Panc1 (cell line): ENCODE data around the gene INPP4A. TPM values are rescaled to one million over a fixed set of nuclear protein-coding genes. Genes with fewer than 3 reads are reported as not detected.

Experiments
- ATAC-seq: fragments of 200-7000 bp; cut with Tn5 transposase; 2 replicates; pipeline ENCODE4 v1.9.1; 2020; ENCODE audit warnings: mild to moderate bottlenecking, moderate library complexity
- BruUV-seq: library from RNA; stranded (reverse); fragments of 400-500 nt; replicated peaks from 2 replicates; lab custom pipeline; 2021; lab: Mats Ljungman, UMichigan
- CTCF ChIA-PET: fragments of 300-600 bp; sonication (Branson Sonifier 250); formaldehyde crosslinking; loops from one replicate; lab custom pipeline; 2022; ENCODE audit warnings: antibody characterized with exemption; lab: Charles Lee
- POLR2A ChIA-PET: fragments of 300-600 bp; sonication (Branson Sonifier 250); formaldehyde crosslinking; loops from one replicate; lab custom pipeline; 2022; ENCODE audit warnings: antibody characterized with exemption; lab: Charles Lee
- DNase-seq: peaks from one replicate; pipeline ENCODE4 v3.0.0-alpha.2; 2010; ENCODE audit warnings: low read depth, low spot score
- H3K27ac ChIP-seq: 2 replicates; pipeline ENCODE4 v1.5.1; 2011; ENCODE audit warnings: mild to moderate bottlenecking, low read length, inconsistent platforms
- H3K27me3 ChIP-seq: fragments of 200-500 bp; sonication (Bioruptor generic); 2 replicates; pipeline ENCODE4 v1.6.0; 2014; ENCODE audit warnings: low read length, inconsistent platforms; ENCODE audit not compliant: control insufficient read depth, insufficient read depth
- H3K36me3 ChIP-seq: fragments of 200-500 bp; sonication (Bioruptor generic); 2 replicates; pipeline ENCODE4 v1.5.1; 2014; ENCODE audit warnings: inconsistent platforms, mild to moderate bottlenecking, low read length, moderate library complexity; ENCODE audit not compliant: control insufficient read depth, insufficient read depth
- H3K4me1 ChIP-seq: 2 replicates; pipeline ENCODE4 v1.5.1; 2011; ENCODE audit warnings: inconsistent platforms, mild to moderate bottlenecking, low read length, moderate library complexity; ENCODE audit not compliant: control insufficient read depth, insufficient read depth
- H3K4me3 ChIP-seq, 2 experiments: 2 replicates each; pipeline ENCODE4 v1.5.1; 2011 to 2012; ENCODE audit warnings: low read depth in 2 of 2, low read length in 2 of 2, mild to moderate bottlenecking in 2 of 2, inconsistent platforms in 1 of 2, moderate library complexity in 1 of 2
- H3K9me3 ChIP-seq: fragments of 200-500 bp; sonication (Bioruptor generic); 2 replicates; pipeline ENCODE4 v1.5.1; 2014; ENCODE audit warnings: low read depth, mild to moderate bottlenecking, inconsistent platforms, low read length, moderate library complexity; ENCODE audit not compliant: control insufficient read depth, insufficient read depth
- CTCF ChIP-seq: fragments of 450-650 bp; IDR thresholded peaks from 2 replicates; pipeline ENCODE4 v1.5.1; 2017; ENCODE audit warnings: mild to moderate bottlenecking
- POLR2AphosphoS5 ChIP-seq: IDR thresholded peaks from 2 replicates; pipeline ENCODE4 v1.6.1; 2012; ENCODE audit warnings: mild to moderate bottlenecking, low read depth, low read length, moderate library complexity
- REST ChIP-seq, 2 experiments: IDR thresholded peaks; 2 replicates each; pipeline ENCODE4 v1.6.1; 2011 to 2012; ENCODE audit warnings: low read depth in 2 of 2, control low read depth in 1 of 2, low read length in 1 of 2, mild to moderate bottlenecking in 1 of 2, moderate library complexity in 1 of 2; ENCODE audit not compliant: insufficient read depth in 1 of 2
- SIN3A ChIP-seq: IDR thresholded peaks from 2 replicates; pipeline ENCODE4 v1.6.1; 2012; ENCODE audit warnings: low read depth, mild to moderate bottlenecking, low read length, moderate library complexity, borderline replicate concordance; ENCODE audit not compliant: insufficient read depth
- TCF7L2 ChIP-seq: IDR thresholded peaks from 2 replicates; pipeline ENCODE4 v1.6.1; 2011; ENCODE audit warnings: mild to moderate bottlenecking, low read depth, low read length, inconsistent platforms
- in situ Hi-C: cut with HindIII; loops from 2 replicates; pipeline ENCODE4 v1.10.0; 2016; ENCODE audit warnings: low sequenced_read_pairs, low pct_unique_long_range_greater_than_20kb
- intact Hi-C: fragments of 100-400 bp; cut with micrococcal nuclease; formaldehyde crosslinking; loops from one replicate; pipeline ENCODE4 v1.10.0; 2022; ENCODE audit not compliant: unreplicated experiment
- total RNA-seq: library from RNA; stranded (reverse); gene quantifications from one replicate; pipeline ENCODE4 v1.2.1, GENCODE V29; 2021; ENCODE audit not compliant: unreplicated experiment

INPP4A gene
- total RNA-seq, 1 experiment from 2014 or later: 22.9 TPM

GRCh38 chr2:98530114-98530513, 85.5 kb downstream of the INPP4A start:
- H3K4me1 ChIP-seq: no peaks in the 10 kb centered on the region
- no peak overlapping the region for H3K27ac ChIP-seq
- ATAC-seq (no peak), DNase-seq (no peak)
- no TSS peak for BruUV-seq
- intact Hi-C loops: no loop called here
- no peaks in the 10 kb centered on the region for H3K36me3 ChIP-seq
- in situ Hi-C loops: no loop called here
- CTCF ChIA-PET: no interaction called here
- no peak for TF ChIP-seq SIN3A
- no peak for TF ChIP-seq POLR2AphosphoS5
- no peak for TF ChIP-seq CTCF
- no peak for TF ChIP-seq REST (IDR thresholded peaks at IDR 0.05; ENCODE audit: insufficient read depth in 1 of 2, low read depth in 2 of 2, low read length in 1 of 2)
- no peak for TF ChIP-seq TCF7L2
- no peaks in the 10 kb centered on the region for H3K27me3 ChIP-seq
- POLR2A ChIA-PET: no interaction called here
- H3K9me3 ChIP-seq: no peaks in the 10 kb centered on the region
- no peak overlapping the region for H3K4me3 ChIP-seq

GRCh38 chr2:98532756-98533155, 88.1 kb downstream of the INPP4A start:
- BruUV-seq: no TSS peak
- Histone ChIP-seq H3K4me1 (no peaks in the 10 kb centered on the region), H3K27ac (no peak overlapping the region), H3K4me3 (no peak overlapping the region), H3K36me3 (no peaks in the 10 kb centered on the region), H3K9me3 (no peaks in the 10 kb centered on the region), H3K27me3 (no peaks in the 10 kb centered on the region)
- in situ Hi-C loops: no loop called here
- TF ChIP-seq SIN3A: no peak
- no peak for TF ChIP-seq TCF7L2
- no peak for TF ChIP-seq REST (IDR thresholded peaks at IDR 0.05; ENCODE audit: insufficient read depth in 1 of 2, low read depth in 2 of 2, low read length in 1 of 2)
- TF ChIP-seq CTCF: no peak
- no peak for TF ChIP-seq POLR2AphosphoS5
- ATAC-seq (no peak), DNase-seq (no peak)
- POLR2A ChIA-PET: no interaction called here
- CTCF ChIA-PET: no interaction called here
- intact Hi-C loops: no loop called here
